T follicular helper cell (primary cell): ENCODE measurements around the gene HORMAD2.

Experiments used
- DNase-seq: peaks from one replicate; pipeline ENCODE4 v3.0.0-alpha.2; 2020; ENCODE audit warnings: low read depth

The HORMAD2 gene

DNA sequence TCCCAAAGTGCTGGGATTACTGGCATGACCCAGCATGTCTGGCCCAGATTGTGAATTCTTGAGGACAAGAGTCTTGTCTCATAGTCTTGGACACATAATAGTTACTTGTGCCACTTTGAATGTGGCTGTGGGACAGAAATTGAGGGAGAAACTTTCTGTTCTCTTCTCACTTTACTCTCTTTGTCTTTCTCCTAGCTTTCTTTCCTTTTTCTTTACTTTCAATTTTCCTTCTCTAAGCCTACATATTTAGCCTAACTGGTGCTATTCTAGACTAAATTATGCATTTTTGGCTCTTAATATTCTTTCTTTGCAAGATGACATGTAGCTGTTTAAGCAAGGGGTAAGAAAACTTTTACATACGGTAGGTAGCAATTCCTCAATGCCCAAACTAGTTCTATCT, 33.2 kb downstream of the HORMAD2 start:
- no peak for DNase-seq

GRCh38 chr22:30114361-30114760, 34.1 kb downstream of the HORMAD2 start:
- no peak for DNase-seq

DNA sequence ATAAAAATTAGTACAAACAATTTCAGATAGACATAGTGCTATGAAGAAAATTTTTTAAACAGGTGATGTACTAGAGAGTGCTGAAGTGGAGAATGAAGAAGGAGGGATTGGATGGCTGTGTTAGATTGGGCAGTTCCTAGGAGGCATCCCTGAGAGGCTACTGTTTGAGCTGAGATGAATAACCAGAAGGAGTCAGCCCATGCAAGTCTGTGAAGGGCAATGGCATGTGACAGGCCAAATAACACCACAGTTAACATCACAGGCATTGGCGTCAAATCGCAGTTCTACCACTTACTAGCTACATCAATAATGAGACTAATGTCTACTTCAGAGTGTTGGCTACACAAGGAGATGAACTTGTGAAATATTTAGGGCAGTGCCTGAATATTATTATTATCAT, 35.4 kb downstream of the HORMAD2 start:
- no peak for DNase-seq

DNA sequence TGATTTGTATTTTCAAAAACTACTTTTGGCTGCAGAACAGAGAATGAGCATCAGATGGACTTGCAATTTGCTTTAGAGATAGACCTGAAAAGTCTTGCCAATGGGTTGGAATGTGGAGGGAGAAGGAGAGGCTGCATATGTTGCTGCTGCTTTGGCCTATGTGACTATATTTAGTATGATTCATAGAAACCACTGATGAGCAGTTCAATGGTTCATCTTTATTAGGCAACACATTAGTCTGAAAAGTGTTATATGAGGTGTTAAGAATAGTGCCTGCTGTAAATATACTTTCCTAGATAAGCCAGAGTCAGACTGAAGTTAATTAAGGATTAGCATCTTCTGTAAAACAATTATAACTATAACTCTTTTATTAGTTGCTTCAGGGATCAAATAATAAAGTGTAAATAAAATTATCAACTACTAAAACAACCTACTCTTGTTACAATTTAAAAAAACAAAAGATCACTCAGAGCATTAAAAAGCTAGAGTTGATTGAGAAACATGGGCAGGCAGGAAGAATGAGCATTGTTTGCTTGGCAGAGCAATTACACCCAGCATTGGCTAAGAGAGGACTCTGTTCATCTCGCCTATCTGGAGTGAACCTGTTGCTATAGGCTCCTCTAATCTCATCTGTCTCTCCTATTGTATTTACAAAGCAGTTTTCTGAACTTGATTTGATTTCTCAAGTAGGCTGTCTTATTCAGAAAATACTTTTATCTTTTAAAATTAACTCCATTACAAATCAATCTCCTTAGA, 36.3 kb downstream of the HORMAD2 start:
- no peak for DNase-seq

GRCh38 chr22:30117256-30117655, 37.0 kb downstream of the HORMAD2 start:
- no peak for DNase-seq

- DNase-seq: no peak
Measured at GRCh38 chr22:30118291-30118690, 38.0 kb downstream of the HORMAD2 start.

DNA sequence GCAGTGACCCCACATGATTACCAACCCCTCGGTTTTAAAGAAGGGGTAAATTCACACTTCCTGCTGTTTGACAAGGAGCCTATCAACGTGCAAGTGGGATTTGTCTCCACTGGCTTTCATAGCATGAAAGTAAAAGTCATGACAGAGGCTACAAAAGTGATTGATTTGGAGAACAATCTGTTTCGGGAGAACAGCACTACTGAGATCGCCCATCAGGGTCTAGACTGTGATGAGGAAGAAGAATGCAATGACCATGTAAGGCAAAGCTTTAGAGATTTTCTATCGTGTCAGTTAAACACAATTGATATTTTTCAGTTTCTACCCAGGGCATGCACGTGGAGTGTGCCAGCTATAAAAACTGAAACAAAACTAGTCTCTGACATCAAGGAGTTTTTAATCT, 41.7 kb downstream of the HORMAD2 start:
- DNase-seq: no peak

DNA sequence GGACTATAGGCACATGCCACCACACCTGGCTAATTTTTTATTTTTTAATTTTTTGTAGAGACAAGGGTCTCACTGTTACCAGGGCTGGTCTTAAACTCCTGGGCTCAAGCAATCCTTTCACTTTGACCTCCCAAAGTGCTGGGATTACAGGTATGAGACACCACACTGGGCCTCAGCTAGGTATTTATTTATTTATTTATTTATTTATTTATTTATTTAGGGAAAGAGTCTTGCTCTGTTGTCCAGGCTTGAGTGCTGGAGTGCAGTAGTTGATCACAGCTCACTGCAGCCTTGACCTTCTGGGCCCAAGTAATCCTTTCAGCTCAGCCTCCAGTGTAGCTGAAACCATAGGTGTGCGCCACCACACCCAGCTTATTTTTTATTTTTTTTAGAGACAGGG, 43.2 kb downstream of the HORMAD2 start:
- no peak for DNase-seq

DNA sequence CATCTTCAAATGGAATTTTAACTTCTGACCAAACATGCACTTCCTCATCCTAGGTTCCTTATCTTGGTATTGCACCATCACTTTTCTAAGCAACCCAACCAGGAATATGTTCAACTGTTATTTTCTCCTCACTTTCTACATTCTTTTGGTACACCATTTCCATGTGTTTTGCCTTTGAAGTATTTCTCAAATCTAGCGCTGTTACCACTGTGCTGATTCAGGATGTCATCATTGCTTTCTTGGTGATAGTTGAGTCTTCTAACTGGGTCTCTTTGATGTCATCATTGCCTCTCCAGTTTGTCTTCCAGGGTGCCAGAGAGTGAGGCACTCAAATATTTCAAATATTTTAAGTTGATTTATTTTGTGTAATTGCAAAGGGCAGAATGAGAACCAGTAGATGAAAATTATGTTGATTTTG, 47.5 kb downstream of the HORMAD2 start:
- DNase-seq: no peak

- no peak for DNase-seq
Measured at GRCh38 chr22:30128511-30128910, 48.2 kb downstream of the HORMAD2 start.

DNA sequence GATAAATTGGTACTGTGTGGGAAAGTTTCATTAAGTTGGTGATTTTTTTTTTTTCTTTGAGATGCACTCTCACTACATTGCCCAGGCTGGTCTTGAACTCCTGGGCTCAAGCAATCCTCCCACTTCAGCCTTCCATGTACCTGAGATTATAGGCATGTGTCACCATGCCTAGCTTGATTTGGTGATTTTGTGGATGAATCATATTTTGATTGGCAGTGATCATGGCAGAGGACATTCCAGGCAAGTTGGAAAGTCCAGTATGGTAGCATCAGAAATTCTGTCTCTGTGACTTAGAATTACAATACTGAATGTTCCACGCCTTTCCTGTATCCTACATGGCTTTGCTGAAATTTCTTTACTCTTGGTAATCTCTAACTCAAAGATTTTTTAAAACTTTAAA, 49.4 kb downstream of the HORMAD2 start:
- DNase-seq: no peak

DNA sequence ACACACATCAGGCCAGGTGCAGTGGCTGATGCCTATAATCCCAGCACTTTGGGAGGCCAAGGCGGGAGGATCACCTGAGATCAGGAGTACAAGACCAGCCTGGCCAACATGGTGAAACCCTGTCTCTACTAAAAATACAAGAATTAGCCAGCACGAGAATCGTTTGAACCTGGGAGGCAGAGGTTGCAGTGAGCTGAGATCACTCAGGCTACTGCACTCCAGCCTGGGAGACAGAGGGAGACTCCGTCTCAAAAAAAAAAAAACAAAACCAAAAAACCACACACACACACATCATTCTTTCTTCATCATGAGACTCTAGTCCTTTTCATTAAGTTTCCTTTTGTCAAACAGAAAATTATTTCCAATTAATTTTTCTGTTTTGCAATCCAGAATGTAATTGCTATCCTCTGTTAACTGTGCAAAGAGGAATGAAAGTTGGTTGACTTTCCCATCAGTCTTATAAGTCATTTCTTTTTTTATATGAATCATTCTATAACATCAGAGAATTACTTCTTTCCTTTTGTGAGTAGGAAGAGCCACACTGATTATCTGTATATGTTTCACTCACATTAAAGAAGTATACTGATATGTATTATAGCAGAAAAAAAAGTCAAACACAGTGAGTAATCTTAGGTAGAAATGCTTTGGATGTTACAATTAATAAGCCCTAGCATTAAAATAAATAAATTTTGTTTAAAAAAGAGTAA, 52.2 kb downstream of the HORMAD2 start:
- DNase-seq: no peak

DNA sequence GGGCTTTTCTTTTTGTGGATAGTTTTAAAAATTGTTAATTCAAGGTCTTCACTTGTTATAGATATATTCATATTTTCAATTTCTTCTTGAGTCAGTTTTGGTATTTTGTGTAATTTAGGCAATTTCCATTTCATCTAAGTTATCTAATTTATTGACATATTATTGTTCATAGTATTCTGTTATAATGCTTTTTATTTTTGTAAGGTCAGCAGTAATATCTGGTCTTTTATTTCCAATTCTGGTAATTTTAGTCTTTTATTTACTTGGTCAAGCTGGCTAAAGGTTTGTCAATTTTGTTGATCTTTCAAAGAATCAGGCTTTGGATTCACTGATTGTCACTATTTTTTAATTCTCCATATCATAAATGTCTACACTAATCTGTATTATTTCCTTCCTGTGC, 60.1 kb downstream of the HORMAD2 start:
- DNase-seq: no peak

DNA sequence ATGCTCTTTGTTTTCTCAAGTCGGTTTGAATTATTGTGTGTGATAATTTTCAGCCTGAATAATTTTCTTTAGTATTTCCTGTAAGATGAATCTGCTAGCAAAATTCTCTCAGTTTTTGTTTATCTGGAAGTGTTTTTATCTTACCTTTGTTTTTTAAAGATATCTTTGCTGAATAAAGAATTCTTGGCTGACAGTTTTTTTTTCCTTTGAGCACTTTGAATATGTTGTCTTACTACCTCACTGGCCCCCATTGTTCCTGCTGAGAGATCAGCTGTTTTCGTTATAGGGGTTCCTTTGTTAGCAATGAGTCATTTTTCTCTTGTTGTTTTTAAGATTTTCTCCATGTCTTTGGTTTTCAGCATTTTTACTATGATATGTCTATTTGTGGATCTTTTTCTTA, 63.0 kb downstream of the HORMAD2 start:
- DNase-seq: no peak

DNA sequence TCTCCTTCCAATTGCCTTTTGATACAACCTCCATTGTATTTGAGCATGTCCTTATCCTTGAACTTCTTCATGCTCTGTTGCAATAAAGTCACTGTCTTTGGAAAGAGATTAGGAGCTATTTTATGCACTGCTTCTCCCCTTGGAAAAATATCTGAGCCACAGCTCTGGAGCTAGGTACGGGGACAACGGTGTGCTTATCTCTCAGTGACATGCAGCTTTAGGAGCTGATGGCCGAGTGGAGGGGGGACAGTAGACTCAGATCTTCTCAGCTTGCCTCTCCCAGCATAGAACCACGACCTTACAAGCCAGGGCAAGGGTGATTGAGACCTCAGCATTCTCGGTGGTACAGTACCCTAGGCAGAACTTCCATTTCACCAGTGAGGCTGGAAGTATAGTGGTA, 64.1 kb downstream of the HORMAD2 start:
- no peak for DNase-seq

DNA sequence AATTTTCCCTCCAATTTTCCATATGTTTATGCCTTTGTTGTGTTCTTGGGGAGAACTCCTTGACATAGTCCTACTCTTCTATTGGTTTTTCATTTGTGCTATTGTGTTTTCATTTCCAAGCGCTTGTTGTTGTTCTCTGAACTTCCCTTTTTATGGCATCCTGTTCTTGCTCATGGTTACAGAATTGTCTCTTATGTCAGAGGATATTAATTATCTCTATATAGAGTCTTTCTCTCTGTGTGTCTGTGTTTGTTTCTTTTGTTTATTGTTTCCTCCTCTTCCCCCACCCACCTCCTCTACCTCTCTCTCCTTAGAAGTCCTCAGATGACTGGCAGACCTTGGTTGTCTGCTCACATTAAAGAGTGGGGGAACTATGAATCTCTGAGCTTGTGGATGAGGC, 69.9 kb downstream of the HORMAD2 start:
- no peak for DNase-seq

- DNase-seq: no peak
Measured at GRCh38 chr22:30158277-30158676, 78.0 kb downstream of the HORMAD2 start.

DNA sequence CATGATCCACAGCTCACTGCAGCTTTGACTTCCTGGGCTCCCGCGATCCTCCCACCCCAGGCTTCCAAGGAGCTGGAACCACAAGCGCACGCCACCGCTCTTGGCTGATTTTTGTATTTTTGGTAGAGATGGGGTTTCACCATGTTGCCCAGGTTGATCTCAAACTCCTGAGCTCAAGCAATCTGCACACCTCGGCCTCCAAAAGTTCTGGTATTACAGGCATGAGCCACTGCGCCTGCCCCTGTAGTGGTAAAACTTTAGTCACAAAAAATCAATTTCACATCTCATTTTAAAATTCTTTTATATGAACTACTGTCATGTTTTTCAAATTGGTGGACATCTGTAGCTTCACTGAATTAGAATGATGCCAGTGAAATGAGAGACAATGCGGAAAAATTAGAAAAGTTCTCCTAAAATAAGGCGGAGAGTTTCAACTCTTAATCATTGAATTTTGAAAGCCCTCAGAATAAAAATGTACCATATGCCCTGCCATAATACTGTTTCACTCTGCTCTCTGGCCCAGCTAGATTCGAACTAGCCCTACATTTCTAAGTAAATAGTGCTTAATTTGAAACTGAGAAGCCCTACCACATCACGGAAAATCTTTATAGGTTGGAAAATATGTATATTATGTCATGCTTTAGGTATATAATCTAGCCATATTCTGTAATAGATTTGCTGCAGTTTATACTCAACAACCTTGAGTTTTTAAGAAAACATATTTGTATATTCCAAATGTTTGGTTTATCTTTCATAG, 78.7 kb downstream of the HORMAD2 start:
- DNase-seq: no peak

DNA sequence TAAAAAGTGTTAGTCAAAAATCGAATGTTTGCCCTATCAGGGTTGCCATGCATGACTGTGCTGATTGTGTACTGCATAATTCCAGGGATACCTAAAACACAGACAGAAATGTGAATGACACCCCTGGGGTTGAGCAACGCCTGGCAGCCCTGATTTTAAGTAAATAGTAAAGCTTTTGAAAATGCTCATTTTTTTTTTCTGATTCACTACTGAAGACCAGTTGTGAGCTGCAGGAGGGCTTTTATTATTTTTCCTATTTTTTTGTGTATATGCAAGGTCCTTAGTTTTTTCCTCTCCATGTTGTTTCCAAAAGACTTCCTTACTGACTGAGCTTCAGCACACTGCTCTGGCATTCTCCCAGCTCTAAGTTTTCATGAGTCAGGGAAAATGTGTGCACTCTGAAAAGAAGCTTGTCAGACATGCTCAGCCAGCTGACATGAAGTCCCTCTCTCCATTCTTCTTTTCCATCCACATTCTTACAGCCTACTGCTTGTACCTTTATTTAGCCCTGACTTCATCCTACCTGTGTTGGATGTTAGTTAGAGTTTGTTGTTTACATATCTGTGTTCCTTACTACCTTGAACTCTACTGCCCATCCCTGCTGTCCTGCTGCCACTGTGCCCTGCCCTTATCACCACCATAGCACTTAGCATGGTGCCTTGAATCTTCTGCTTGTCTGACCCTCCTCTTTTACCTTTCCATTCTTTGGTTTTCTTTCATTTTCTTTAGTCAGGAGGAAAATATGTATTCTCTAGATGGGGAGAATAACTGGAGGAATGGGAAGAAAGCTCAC, 79.5 kb downstream of the HORMAD2 start:
- DNase-seq: no peak

GRCh38 chr22:30161051-30161469, 80.8 kb downstream of the HORMAD2 start:
- DNase-seq: no peak

GRCh38 chr22:30167296-30167695, 87.0 kb downstream of the HORMAD2 start:
- DNase-seq: no peak

GRCh38 chr22:30167734-30168133, 87.5 kb downstream of the HORMAD2 start:
- DNase-seq: no peak
